Medulla oblongata (tissue), 1 donor: ENCODE results near the gene IMPG2.

ENCODE experiments used
- DNase-seq: peaks from one replicate; pipeline ENCODE4 v3.0.0-alpha.2; 2015; ENCODE audit errors: extremely low spot score

Gene IMPG2

GRCh38 chr3:101273608-101274007 lies 46.8 kb downstream of the IMPG2 start:
- no peak for DNase-seq

- DNase-seq: no peak
Observed at GRCh38 chr3:101273156-101273555, 47.2 kb downstream of the IMPG2 start.

DNA sequence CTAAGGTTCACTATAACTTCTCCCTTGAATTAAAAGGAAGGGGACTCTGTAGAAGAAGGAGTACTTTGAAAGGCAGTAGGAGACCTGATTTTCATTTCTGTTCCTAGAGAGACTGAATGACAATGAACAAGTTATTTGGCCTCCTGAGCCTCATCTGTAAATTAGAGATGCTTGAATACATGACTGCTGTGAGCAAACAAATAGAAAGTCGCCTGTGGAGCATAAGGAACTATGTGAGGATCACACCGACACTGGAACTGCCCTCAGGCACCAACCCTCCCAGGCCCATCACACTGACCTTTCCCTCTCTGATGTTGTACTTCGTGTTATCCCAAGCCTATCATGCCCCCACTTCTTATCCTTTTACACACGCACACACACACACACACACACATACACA lies 48.6 kb downstream of the IMPG2 start:
- DNase-seq: no peak

DNA sequence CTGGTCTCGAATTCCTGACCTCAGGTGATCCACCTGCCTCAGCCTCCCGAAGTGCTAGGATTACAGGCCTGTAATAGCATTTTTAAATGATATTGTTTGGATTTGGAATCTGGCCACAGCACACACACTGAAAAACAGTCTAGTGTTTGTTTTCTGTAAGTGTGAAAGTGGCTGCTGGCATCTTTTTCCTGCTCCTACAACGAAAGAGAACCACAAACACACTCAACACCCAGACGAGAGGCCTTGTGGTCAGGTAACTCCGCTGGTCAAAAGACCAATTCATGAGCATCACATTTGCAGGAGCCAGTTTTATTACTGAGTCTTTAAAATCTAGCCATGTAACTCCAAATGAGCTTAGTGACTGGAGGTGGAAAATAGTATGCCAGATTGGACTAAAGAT lies 50.2 kb downstream of the IMPG2 start:
- DNase-seq: no peak

DNA sequence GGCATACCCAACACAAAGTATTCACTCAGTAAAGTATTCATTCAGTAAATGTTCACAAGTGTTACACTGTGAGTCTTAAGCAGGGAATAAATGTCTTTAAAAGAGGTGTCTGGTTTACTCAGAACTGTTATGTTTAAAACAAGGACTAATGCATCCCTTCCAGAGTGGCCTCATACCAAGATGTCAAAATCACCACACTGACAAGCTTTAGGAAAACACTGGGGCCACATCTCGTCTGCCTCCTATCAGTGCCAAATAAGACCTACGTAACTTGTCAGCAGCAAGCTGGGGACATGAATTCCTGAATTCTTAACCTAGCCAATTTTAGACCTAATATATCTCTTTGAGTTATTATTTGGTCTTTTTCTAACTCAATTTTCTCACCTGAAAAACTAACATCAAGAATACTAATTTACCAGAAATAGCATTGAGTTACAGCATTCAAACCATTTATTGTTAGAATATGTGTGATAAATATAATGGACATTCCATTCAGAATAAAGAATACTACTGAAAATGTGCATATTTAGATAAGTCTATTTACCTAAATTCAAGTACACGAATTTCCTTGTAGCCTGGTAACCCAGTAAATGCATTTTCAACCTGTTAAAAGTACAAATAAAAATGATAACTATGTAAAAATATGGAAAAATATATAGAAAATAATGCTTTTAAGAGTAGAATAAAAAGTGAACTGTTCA lies 51.3 kb downstream of the IMPG2 start:
- DNase-seq: no peak

DNA sequence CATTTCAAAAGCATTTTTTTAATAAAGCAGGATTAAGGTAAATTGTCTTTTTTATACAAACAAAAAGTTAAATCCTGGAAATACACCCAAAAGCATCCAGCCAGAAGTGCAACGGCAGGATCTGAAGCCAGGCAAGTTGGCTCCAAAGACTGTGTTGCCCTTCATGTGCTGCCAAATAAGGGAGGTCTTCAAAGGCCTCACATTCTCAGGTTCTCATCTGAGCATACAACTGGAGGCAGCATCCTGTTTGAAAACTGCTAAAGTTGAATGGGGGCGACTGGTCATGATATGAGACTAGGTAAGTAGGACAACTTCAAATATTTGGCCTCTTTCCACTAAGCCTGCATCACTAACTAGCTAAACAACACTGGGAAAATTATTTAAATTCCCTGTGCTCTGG lies 52.2 kb downstream of the IMPG2 start:
- no peak for DNase-seq

- no peak for DNase-seq
Observed at GRCh38 chr3:101266566-101266965, 53.8 kb downstream of the IMPG2 start.

DNA sequence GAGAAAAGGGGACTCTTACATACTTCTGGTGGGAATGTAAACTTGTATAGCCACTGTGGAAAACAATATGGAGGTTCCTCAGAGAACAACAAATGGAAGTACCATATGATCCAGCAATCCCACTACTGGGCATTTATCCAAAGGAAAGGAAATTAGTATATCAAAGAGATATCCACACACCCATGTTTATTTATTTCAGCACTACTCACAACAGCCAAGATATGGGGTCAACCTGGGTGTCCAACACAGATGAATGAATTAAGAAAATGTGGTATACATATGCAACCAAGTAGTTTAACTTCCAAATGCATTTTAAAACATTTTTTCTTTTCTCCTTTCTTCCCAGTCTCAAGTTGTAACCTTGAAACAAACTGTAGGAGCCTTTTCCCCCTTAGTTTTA lies 54.3 kb downstream of the IMPG2 start:
- DNase-seq: no peak

GRCh38 chr3:101262393-101263240 lies 57.8 kb downstream of the IMPG2 start:
- DNase-seq: peak; percentile 34

GRCh38 chr3:101261506-101261905 lies 58.9 kb downstream of the IMPG2 start:
- DNase-seq: no peak

- DNase-seq: no peak
Observed at GRCh38 chr3:101259485-101260341, 60.7 kb downstream of the IMPG2 start.

DNA sequence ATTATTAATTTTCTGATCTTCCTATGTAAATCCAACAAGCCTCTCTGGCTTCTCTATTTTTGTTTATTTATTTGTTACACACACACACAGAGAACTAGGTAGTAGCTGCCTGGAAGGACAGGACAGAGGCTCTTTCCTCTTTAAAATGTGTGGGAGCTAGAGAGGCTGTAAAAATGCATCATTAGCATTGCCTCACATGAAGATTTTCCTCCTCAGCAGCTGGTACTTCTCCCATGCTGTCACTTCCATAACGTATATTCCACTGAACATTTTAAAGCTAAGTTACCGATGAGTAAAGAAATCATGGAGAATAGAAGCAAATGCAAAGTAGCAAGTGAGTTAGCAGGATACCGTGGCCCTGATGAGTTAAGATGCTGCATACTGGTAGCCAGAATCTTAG lies 63.9 kb downstream of the IMPG2 start:
- no peak for DNase-seq

GRCh38 chr3:101255441-101255840 lies 64.9 kb downstream of the IMPG2 start:
- DNase-seq: no peak

- DNase-seq: no peak
Observed at GRCh38 chr3:101253396-101253795, 67.0 kb downstream of the IMPG2 start.

- no peak for DNase-seq
Observed at GRCh38 chr3:101252945-101253344, 67.4 kb downstream of the IMPG2 start.

- no peak for DNase-seq
Observed at GRCh38 chr3:101252307-101252706, 68.1 kb downstream of the IMPG2 start.

DNA sequence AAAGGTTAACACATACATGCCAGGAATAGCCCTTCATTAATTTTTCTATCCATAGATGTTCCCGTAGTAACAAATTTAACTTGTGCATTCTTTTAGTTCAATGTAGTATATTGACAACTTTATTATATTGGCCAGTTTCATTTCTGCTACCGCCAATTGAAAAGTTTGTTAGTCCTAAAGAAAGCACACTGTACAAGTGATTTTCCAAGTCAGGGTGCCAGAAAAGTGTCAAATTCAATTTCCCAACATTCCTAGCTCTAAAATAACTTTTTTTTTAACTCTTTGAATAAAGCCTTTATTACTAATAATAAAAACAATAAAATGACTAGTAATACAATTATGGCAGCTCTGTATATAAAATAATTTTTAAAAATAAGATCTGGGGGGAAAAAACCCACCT lies 68.9 kb downstream of the IMPG2 start:
- no peak for DNase-seq

GRCh38 chr3:101249522-101249921 lies 70.9 kb downstream of the IMPG2 start:
- no peak for DNase-seq

- no peak for DNase-seq
Observed at GRCh38 chr3:101248736-101249135, 71.6 kb downstream of the IMPG2 start.

GRCh38 chr3:101244212-101244575 lies 76.2 kb downstream of the IMPG2 start:
- DNase-seq: no peak

DNA sequence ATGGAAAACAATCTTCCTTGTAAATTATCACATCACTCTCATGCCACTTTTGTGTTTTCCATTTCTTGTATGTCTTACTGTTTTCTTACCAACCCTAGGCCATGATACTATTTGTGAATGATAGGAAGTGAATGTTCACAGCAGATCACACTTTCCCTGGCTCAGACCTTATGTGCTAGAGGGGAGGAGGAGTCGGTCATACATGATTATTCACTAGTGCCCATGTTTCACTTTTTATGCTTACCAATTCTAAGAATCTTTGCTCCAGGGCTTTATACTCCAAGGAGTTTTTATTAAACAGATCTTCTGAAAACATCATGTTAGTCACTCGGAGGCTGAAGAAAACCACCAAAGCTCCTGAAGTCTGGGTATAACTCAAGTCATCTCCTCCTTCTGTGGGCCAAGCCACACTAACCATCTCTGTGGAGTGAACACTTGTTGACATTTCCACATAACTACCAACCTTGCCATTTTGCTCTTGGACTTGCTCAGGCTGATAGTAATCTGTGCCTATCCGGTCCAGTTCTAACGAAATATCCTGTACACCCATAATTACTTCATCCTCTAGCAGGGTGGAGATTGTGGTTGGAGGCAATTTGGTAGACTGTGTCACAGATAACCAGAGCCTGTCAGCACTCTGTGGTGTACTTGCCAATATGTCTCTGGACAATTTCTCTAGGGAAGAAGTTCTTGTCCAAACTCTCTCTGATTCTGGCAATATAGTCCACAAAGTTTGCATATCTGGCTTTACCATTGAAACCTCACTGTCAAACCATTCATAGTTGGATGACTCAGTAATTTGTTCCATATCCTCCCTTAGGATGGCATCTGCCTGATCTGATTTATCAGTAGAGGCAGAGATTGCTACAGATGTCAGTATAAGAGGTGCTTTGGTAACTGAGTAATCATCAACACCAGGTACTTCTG lies 76.8 kb downstream of the IMPG2 start:
- no peak for DNase-seq
